Body of pancreas (tissue), 4 donors: ENCODE results near the gene KIZ.

Experiments
- POLR2A ChIP-seq, 3 donors: fragments of 450-650 bp; IDR thresholded peaks; one replicate each; pipeline ENCODE4 v1.6.1; 2016; ENCODE audit warnings: antibody characterized with exemption in 3 of 3, mild to moderate bottlenecking in 2 of 3
- TF ChIP-seq, protein P1 (sequence below), 7 experiments: fragments of 450-650 bp in 4 of 7; fragments of 200-600 bp in 3 of 7; sonication (generic) in 3 of 7; IDR thresholded peaks; one replicate each; pipeline ENCODE4 v1.5.1; 2016 to 2019; ENCODE audit warnings: antibody characterized with exemption in 7 of 7

DNA sequence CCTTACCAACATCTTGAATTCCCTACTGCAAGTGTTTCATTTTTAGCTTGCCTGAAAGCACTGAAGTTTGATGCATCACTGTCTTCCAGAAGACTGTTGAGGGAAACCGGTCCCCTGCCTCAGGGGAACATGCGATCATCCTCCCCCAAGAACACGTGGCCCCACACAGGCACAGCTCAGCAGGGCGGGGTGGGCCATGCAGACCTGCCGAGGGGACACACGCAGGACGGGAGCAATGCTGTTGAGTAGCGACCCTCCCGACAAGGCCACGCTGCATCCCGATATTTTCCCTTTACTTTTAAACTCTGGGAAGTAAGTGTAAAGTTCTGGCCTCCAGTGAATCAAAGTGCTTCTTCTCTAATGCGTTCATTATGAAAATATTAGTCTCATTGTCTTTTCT, 117.9 kb downstream of the KIZ start:
- TF ChIP-seq, protein P1, sequence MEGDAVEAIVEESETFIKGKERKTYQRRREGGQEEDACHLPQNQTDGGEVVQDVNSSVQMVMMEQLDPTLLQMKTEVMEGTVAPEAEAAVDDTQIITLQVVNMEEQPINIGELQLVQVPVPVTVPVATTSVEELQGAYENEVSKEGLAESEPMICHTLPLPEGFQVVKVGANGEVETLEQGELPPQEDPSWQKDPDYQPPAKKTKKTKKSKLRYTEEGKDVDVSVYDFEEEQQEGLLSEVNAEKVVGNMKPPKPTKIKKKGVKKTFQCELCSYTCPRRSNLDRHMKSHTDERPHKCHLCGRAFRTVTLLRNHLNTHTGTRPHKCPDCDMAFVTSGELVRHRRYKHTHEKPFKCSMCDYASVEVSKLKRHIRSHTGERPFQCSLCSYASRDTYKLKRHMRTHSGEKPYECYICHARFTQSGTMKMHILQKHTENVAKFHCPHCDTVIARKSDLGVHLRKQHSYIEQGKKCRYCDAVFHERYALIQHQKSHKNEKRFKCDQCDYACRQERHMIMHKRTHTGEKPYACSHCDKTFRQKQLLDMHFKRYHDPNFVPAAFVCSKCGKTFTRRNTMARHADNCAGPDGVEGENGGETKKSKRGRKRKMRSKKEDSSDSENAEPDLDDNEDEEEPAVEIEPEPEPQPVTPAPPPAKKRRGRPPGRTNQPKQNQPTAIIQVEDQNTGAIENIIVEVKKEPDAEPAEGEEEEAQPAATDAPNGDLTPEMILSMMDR (IDR thresholded peaks at IDR 0.05): no peak
- no peak for TF ChIP-seq POLR2A (IDR thresholded peaks at IDR 0.05)
